ENCODE measurements around the gene SMPDL3A. TPM values are rescaled to one million over a fixed set of nuclear protein-coding genes. Genes with fewer than 3 reads are reported as not detected.

SMPDL3A gene
- total RNA-seq, 1 experiment from 2014 or later = 10.3 TPM

- Histone ChIP-seq H3K9me3 (ENCODE audit: low read depth, low read length, poor library complexity, severe bottlenecking) (no peaks in the 10 kb centered on the region), H3K36me3 (ENCODE audit: insufficient read depth, low read length, poor library complexity, severe bottlenecking) (no peaks in the 10 kb centered on the region), H3K4me3 (ENCODE audit: low read depth, low read length, poor library complexity, severe bottlenecking) (no peak overlapping the region), H3K27me3 (replicated peaks; ENCODE audit: insufficient read depth, low read depth, low read length, poor library complexity) (no peaks in the 10 kb centered on the region), H3K27ac (ENCODE audit: low read depth, low read length, poor library complexity, severe bottlenecking) (no peak overlapping the region), H3K4me1 (ENCODE audit: insufficient read depth, low read length, poor library complexity, severe bottlenecking) (peaks cover 9% of the 10 kb centered on the region)
- intact Hi-C loops (cut with micrococcal nuclease; ENCODE audit: unreplicated experiment) = loop anchor here (10.0 kb wide), 2 partner anchors 218 to 428 kb away; partner anchors contain the start of gene PKIB
- CTCF ChIA-PET = no interaction called here
- POLR2A ChIA-PET (ENCODE audit: low non-redundant PET) = no interaction called here
- no TSS peak for BruUV-seq (replicated peaks)
- TF ChIP-seq EZH2 (IDR thresholded peaks at IDR 0.05; ENCODE audit: borderline replicate concordance, low read depth, low read length, poor library complexity, severe bottlenecking) (no peak), CTCF (conservative IDR thresholded peaks at IDR 0.05; ENCODE audit: low read depth, low read length) (no peak)
- no peak for DNase-seq (ENCODE audit: low spot score)
These were observed 44.0 kb downstream of the SMPDL3A start for GRCh38 chr6:122833021-122833491.

GRCh38 chr6:122838060-122838780 is 49.2 kb downstream of the SMPDL3A start:
- TF ChIP-seq CTCF (conservative IDR thresholded peaks at IDR 0.05; ENCODE audit: low read depth, low read length) = peak; percentile 77
- no peak for TF ChIP-seq EZH2 (IDR thresholded peaks at IDR 0.05; ENCODE audit: borderline replicate concordance, low read depth, low read length, poor library complexity, severe bottlenecking)
- Histone ChIP-seq H3K9me3 (ENCODE audit: low read depth, low read length, poor library complexity, severe bottlenecking) (no peaks in the 10 kb centered on the region), H3K36me3 (ENCODE audit: insufficient read depth, low read length, poor library complexity, severe bottlenecking) (no peaks in the 10 kb centered on the region), H3K27ac (ENCODE audit: low read depth, low read length, poor library complexity, severe bottlenecking) (peak overlapping the region; percentile 72), H3K27me3 (replicated peaks; ENCODE audit: insufficient read depth, low read depth, low read length, poor library complexity) (no peaks in the 10 kb centered on the region), H3K4me1 (ENCODE audit: insufficient read depth, low read length, poor library complexity, severe bottlenecking) (peaks cover 27% of the 10 kb centered on the region), H3K4me3 (ENCODE audit: low read depth, low read length, poor library complexity, severe bottlenecking) (peak overlapping the region; percentile 14)
- POLR2A ChIA-PET (ENCODE audit: low non-redundant PET) = interaction anchor here (0.5 kb wide), 1 partner anchor 98 kb away, joined by 10 read pairs; no protein-coding TSS in a partner anchor
- intact Hi-C loops (cut with micrococcal nuclease; ENCODE audit: unreplicated experiment) = loop anchor here (2.0 to 10.0 kb wide), 4 partner anchors 29 to 433 kb away; partner anchors contain the start of gene PKIB
- no TSS peak for BruUV-seq (replicated peaks)
- CTCF ChIA-PET = interaction anchor here (0.7 to 2.5 kb wide), 10 partner anchors 25 to 541 kb away, joined by 3 to 27 read pairs (median 8); no protein-coding TSS in a partner anchor
- peak; percentile 86 for DNase-seq (ENCODE audit: low spot score)

- TF ChIP-seq CTCF (conservative IDR thresholded peaks at IDR 0.05; ENCODE audit: low read depth, low read length) = peak; percentile 78
- no peak for TF ChIP-seq EZH2 (IDR thresholded peaks at IDR 0.05; ENCODE audit: borderline replicate concordance, low read depth, low read length, poor library complexity, severe bottlenecking)
- Histone ChIP-seq H3K4me3 (ENCODE audit: low read depth, low read length, poor library complexity, severe bottlenecking) (peak overlapping the region; percentile 2), H3K9me3 (ENCODE audit: low read depth, low read length, poor library complexity, severe bottlenecking) (no peaks in the 10 kb centered on the region), H3K36me3 (ENCODE audit: insufficient read depth, low read length, poor library complexity, severe bottlenecking) (no peaks in the 10 kb centered on the region), H3K27me3 (replicated peaks; ENCODE audit: insufficient read depth, low read depth, low read length, poor library complexity) (no peaks in the 10 kb centered on the region), H3K27ac (ENCODE audit: low read depth, low read length, poor library complexity, severe bottlenecking) (no peak overlapping the region), H3K4me1 (ENCODE audit: insufficient read depth, low read length, poor library complexity, severe bottlenecking) (peaks cover 27% of the 10 kb centered on the region)
- BruUV-seq (replicated peaks) = no TSS peak
- ChIA-PET CTCF (interaction anchor here (0.5 to 2.5 kb wide), 13 partner anchors 26 to 874 kb away, joined by 3 to 27 read pairs (median 5); partner anchors contain the start of genes CLVS2 and PKIB), POLR2A (ENCODE audit: low non-redundant PET) (no interaction called here)
- intact Hi-C loops (cut with micrococcal nuclease; ENCODE audit: unreplicated experiment) = loop anchor here (1.0 to 10.0 kb wide), 7 partner anchors 31 to 435 kb away; partner anchors contain the start of gene PKIB
- DNase-seq (ENCODE audit: low spot score) = peak; percentile 89
These were observed 50.4 kb downstream of the SMPDL3A start for GRCh38 chr6:122839472-122839871.
